ENCODE measurements around the gene CA9. TPM values are rescaled to one million over a fixed set of nuclear protein-coding genes. Genes with fewer than 3 reads are reported as not detected.

CA9 gene
- total and polyA plus RNA-seq, 2 experiments from 2014 or later = 2.3 to 4.3 TPM

DNA sequence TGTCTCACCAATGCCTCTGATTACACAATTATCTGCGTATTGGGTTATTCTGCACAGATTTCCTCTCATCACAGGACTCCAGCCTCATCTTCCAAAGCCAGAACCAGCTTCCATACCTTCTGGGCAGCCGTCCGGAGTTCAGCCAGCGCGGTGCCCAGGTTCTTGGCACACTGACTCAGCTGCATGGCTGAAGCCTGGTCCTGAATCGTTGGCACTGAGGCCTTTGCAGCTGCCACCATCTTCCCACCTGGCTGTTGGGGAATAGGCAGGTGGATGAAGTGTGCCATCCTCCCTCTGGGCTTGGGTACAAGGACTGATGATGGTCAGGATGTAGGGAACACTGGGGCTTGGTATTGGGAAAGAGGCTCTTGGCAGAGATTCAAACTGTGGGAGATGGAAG is 40.4 kb downstream of the CA9 start:
- Histone ChIP-seq H3K9me2 (ENCODE audit: insufficient read depth) (no peaks in the 10 kb centered on the region), H3K79me2 (ENCODE audit: insufficient read depth) (peaks cover 75% of the 10 kb centered on the region), H2AFZ (no peak overlapping the region), H3K4me2 (ENCODE audit: unreplicated experiment) (no peak overlapping the region), H3K27ac (no peak overlapping the region), H3K4me3 (no peak overlapping the region), H3K36me3 (ENCODE audit: low read depth) (peaks cover 78% of the 10 kb centered on the region), H4K20me1 (ENCODE audit: insufficient read depth) (no peaks in the 10 kb centered on the region), H3K4me1 (ENCODE audit: insufficient read depth) (no peaks in the 10 kb centered on the region), H3K9me3 (ENCODE audit: low read depth) (no peaks in the 10 kb centered on the region), H3F3A (ENCODE audit: insufficient read depth) (peaks cover 47% of the 10 kb centered on the region), H3K9ac (no peak overlapping the region), H3K27me3 (replicated peaks; ENCODE audit: insufficient read depth) (no peaks in the 10 kb centered on the region)
- DNase-seq = no peak
- TF ChIP-seq EZH2phosphoT487 (IDR thresholded peaks at IDR 0.05; ENCODE audit: insufficient read depth, low read depth) (no peak), EZH2 (IDR thresholded peaks at IDR 0.05; ENCODE audit: insufficient read depth, poor library complexity, severe bottlenecking) (no peak)
- WGBS, 2 experiments (ENCODE audit: low coverage in 1 of 2, low lambda C conversion rate in 2 of 2, missing lambda C conversion rate in 2 of 2) = 95 to 99% methylated on average over 6 of the region's 6 CpGs
- in situ Hi-C loops (cut with MboI) = loop anchor here (25.0 kb wide), 1 partner anchor 102 kb away; the partner anchor contains the start of genes CD72 and TESK1

DNA sequence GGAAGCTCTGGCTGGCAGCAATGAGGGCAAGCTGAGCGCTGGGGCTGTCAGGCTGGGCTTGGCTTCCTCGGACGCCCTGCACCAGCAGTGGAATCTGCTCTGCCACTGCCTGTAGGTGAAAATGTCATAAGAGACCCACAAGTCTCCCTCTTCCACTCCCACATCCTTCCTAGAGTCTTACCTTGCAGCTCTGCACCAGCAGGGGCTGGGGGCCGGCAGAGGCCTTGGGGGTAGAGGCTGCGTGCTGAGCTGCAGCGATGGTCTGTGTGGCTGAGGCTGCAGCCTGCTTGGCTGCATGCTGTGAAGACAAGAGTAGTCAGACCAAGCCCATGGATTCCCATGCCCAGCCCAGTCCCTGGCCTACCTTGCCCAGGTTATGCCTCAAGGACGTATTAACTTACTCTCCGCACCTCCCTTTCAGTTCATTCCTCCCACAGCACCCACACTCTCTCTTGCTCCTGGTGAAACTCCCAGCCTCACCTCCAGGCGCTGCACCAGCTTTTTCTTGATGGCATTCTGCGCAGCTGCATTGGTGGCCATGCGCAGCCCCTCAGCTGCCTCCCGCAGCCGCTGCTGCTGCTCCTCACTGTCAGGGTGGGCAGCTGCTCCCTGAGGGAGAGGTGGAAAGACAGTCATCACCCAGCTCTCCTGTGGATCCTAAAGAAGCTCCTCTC is 41.0 kb downstream of the CA9 start:
- H3K36me3 ChIP-seq (ENCODE audit: low read depth) = peaks cover 80% of the 10 kb centered on the region
- H3K9me2 ChIP-seq (ENCODE audit: insufficient read depth) = no peaks in the 10 kb centered on the region
- no peak for DNase-seq
- in situ Hi-C loops (cut with MboI) = loop anchor here (25.0 kb wide), 1 partner anchor 102 kb away; the partner anchor contains the start of genes CD72 and TESK1
- no peak overlapping the region for H3K9ac ChIP-seq
- H3K9me3 ChIP-seq (ENCODE audit: low read depth) = no peaks in the 10 kb centered on the region
- no peak overlapping the region for H3K4me2 ChIP-seq (ENCODE audit: unreplicated experiment)
- H3K27ac ChIP-seq = no peak overlapping the region
- peaks cover 76% of the 10 kb centered on the region for H3K79me2 ChIP-seq (ENCODE audit: insufficient read depth)
- 91 to 94% methylated on average over 13 of the region's 13 CpGs for WGBS, 2 experiments (ENCODE audit: low coverage in 1 of 2, low lambda C conversion rate in 2 of 2, missing lambda C conversion rate in 2 of 2)
- TF ChIP-seq EZH2phosphoT487 (IDR thresholded peaks at IDR 0.05; ENCODE audit: insufficient read depth, low read depth) (no peak), EZH2 (IDR thresholded peaks at IDR 0.05; ENCODE audit: insufficient read depth, poor library complexity, severe bottlenecking) (no peak)
- H3K27me3 ChIP-seq (replicated peaks; ENCODE audit: insufficient read depth) = no peaks in the 10 kb centered on the region
- peaks cover 49% of the 10 kb centered on the region for H3F3A ChIP-seq (ENCODE audit: insufficient read depth)
- no peaks in the 10 kb centered on the region for H4K20me1 ChIP-seq (ENCODE audit: insufficient read depth)
- H3K4me3 ChIP-seq = no peak overlapping the region
- no peaks in the 10 kb centered on the region for H3K4me1 ChIP-seq (ENCODE audit: insufficient read depth)
- no peak overlapping the region for H2AFZ ChIP-seq

DNA sequence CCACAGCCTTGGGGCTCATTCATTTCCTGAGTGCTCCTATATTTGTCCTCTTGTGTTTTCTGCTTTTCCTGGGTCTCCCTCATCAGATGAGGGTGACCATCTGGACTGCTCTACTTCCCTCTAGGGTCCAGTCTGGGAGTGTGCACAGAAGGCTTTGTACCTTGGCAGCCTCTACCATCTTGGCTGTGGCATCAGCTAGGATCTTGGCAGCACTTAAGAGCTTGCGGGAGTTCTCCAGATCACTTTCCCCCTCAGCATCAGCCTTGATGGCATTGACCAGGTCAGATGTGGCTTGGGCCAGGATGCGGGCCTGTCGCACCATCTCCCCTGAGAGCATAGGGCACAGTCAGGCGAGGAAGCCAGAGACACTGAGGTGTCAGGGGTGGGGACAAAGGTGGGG is 42.5 kb downstream of the CA9 start:
- H2AFZ ChIP-seq = no peak overlapping the region
- H3K27ac ChIP-seq = peak overlapping the region; percentile 8
- WGBS, 2 experiments (ENCODE audit: low coverage in 1 of 2, low lambda C conversion rate in 2 of 2, missing lambda C conversion rate in 2 of 2) = 87 to 94% methylated on average over 4 of the region's 4 CpGs
- in situ Hi-C loops (cut with MboI) = loop anchor here (25.0 kb wide), 1 partner anchor 104 kb away; the partner anchor contains the start of genes CD72 and TESK1
- H3K27me3 ChIP-seq (replicated peaks; ENCODE audit: insufficient read depth) = no peaks in the 10 kb centered on the region
- no peak for TF ChIP-seq EZH2phosphoT487 (IDR thresholded peaks at IDR 0.05; ENCODE audit: insufficient read depth, low read depth)
- TF ChIP-seq EZH2 (IDR thresholded peaks at IDR 0.05; ENCODE audit: insufficient read depth, poor library complexity, severe bottlenecking) = no peak
- H3K9ac ChIP-seq = no peak overlapping the region; the same call in 1 of the 2 replicates
- peak; percentile 34 for DNase-seq
- H3K4me1 ChIP-seq (ENCODE audit: insufficient read depth) = no peaks in the 10 kb centered on the region
- peaks cover 63% of the 10 kb centered on the region for H3F3A ChIP-seq (ENCODE audit: insufficient read depth)
- H3K79me2 ChIP-seq (ENCODE audit: insufficient read depth) = peaks cover 91% of the 10 kb centered on the region
- no peaks in the 10 kb centered on the region for H4K20me1 ChIP-seq (ENCODE audit: insufficient read depth)
- H3K9me3 ChIP-seq (ENCODE audit: low read depth) = no peaks in the 10 kb centered on the region
- H3K4me2 ChIP-seq (ENCODE audit: unreplicated experiment) = no peak overlapping the region
- no peak overlapping the region for H3K4me3 ChIP-seq
- H3K9me2 ChIP-seq (ENCODE audit: insufficient read depth) = no peaks in the 10 kb centered on the region
- H3K36me3 ChIP-seq (ENCODE audit: low read depth) = peaks cover 82% of the 10 kb centered on the region

DNA sequence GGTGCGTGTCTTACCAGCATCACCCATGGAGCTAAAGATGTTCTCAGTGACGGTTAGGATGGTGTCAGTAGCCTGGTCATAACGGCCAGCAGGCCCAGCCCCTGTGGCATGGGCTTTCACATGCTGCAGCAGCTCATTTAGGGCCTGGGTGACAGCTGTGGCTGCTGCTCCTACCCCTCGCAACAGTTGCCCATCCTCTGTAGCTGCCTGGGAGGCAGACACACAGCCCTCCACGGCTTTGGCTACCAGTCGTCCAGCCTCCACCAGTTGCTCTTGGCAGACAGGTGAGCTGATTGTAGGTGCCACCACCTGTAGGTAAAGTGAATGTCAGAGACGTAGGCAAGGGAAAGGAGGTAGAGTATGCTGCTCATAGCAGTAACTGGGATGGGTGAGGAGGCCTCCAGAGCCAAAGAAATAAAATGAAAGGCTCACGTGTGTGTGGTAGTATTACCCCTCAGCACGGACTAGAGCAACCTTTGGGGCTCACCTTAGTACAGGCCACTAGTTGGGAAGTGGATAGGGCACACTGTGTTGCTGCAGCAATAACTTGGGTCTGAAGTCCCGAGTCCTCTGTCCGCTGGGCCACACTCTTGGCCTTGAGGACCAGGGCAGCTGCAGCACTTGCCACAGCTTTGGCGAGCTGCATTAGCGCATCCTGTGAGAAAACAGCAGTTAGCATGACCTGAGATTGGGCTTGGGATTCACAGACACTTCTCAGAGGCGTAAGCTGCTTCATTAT is 43.6 kb downstream of the CA9 start:
- Histone ChIP-seq H3K4me1 (ENCODE audit: insufficient read depth) (no peaks in the 10 kb centered on the region), H2AFZ (no peak overlapping the region), H3K4me3 (no peak overlapping the region), H3K36me3 (ENCODE audit: low read depth) (peaks cover 83% of the 10 kb centered on the region), H4K20me1 (ENCODE audit: insufficient read depth) (no peaks in the 10 kb centered on the region), H3K9me3 (ENCODE audit: low read depth) (no peaks in the 10 kb centered on the region), H3K79me2 (ENCODE audit: insufficient read depth) (peaks cover 97% of the 10 kb centered on the region), H3F3A (ENCODE audit: insufficient read depth) (peaks cover 66% of the 10 kb centered on the region), H3K4me2 (ENCODE audit: unreplicated experiment) (no peak overlapping the region), H3K27me3 (replicated peaks; ENCODE audit: insufficient read depth) (no peaks in the 10 kb centered on the region), H3K9ac (no peak overlapping the region), H3K9me2 (ENCODE audit: insufficient read depth) (no peaks in the 10 kb centered on the region), H3K27ac (no peak overlapping the region)
- in situ Hi-C loops (cut with MboI) = loop anchor here (25.0 kb wide), 1 partner anchor 105 kb away; the partner anchor contains the start of genes CD72 and TESK1
- 90% methylated on average over 14 of the region's 14 CpGs for WGBS, 2 experiments (ENCODE audit: low coverage in 1 of 2, low lambda C conversion rate in 2 of 2, missing lambda C conversion rate in 2 of 2)
- no peak for TF ChIP-seq EZH2 (IDR thresholded peaks at IDR 0.05; ENCODE audit: insufficient read depth, poor library complexity, severe bottlenecking)
- TF ChIP-seq EZH2phosphoT487 (IDR thresholded peaks at IDR 0.05; ENCODE audit: insufficient read depth, low read depth) = no peak
- no peak for DNase-seq
